Stimulated activated CD8-positive, alpha-beta memory T cell treated with anti-CD3 and anti-CD28 coated beads, Interleukin-7, amount 100 ng/mL, for 1 hour (primary cell): Measurements from ENCODE around the gene TUBA1C.

Source experiments
- DNase-seq, 2 donors: peaks; one replicate each; pipeline ENCODE4 v3.0.0-alpha.2; 2020; ENCODE audit warnings: low read depth in 2 of 2

The TUBA1C gene

DNA sequence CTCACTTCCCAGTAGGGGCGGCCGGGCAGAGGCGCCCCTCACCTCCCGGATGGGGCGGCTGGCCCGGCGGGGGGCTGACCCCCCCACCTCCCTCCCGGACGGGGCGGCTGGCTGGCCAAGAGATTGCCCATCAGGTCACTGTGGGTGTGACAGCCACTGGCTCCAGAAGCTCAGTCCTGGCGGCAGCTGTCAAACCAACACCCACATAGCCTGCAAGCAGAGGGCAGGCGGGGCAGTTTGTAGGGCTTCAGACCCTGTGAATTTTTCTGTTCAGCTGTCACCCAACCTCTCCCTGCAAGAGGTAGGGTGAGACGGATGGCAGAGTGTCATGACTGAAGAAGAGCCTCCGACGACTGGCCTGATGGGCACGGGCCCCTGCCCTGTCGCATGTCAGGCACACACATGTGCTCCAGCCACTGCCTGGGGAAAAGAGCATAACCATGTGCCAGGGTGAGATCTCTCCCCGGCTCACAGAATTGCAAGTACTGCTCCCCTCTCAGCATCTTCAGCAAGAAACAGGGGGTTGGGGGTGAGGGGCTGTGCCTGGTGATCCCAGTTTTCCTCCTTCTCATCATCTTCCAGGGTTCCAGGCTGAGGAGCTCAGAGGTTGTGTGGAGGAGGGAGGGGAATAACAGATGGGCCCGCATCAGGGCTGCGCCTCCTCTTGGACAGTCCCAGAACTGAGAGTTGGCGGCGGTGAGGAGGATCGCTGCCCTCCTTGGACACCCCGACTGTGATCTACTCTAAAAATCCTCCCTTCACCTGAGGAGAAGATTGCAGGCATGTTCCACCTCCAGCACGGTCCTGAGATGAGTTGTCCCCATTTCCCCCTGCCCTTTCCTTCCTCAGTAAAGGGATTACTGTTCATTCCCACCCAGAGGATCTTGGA is 18.9 kb downstream of the TUBA1C start:
- no peak for DNase-seq

DNA sequence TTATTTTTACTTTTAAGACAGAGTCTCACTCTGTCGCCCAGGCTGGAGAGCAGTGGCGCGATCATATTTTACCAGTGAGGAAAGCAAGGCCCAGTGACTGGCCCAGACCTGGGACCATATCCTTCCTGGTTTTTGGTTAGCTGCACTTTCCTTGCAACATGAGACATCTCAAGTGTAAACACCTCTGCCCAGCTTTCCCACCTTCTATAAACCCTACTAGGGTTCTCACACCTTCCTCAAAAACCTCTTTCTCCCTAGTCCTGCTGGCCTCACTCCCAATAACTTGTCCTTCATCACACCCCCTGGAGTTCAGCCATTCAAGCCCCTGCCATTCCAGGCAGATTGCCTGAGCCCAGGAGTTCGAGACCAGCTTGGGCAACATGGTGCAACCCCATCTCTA is 19.8 kb downstream of the TUBA1C start:
- no peak for DNase-seq

DNA sequence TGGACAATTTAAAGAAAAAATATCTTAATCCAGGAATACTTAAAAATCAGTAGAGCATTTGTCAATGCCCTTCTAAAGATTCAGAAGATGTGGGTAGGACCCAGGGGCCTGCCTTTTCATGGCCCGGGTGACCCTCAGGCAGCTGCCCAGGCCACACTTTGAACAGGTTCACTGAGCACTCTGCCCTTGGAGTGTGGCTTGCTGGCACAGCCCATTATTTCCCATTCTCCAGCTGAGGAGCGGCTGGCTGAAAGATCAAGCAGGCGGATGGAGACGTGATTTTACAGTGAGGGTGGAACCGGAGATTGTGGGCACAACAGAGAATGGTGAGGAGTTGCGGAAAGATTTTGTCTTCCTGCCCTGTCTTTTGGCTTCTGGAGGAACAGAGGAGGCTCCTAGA is 23.0 kb downstream of the TUBA1C start:
- DNase-seq, result no peak

DNA sequence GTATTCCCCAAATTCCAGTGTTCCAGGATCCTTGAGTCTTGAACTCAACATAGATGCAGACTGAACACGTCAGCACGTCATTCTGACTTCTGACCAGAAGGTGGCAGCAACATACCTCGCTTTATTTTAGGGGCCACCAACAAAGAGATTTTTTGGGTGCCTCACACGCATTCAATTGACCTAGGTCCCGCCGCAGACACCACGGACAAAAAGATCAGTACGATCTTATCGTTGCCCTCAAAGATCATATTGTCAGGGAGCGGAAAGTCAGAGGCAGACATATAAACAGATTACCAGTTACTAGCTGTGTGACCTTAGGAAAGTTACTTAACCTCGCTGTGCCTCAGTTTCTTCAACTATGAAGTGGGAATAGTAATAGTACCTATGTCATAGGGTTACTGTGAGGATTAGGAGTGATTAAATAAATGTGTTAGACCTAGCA is 23.6 kb downstream of the TUBA1C start:
- DNase-seq, result peak; percentile 40 to 53

DNA sequence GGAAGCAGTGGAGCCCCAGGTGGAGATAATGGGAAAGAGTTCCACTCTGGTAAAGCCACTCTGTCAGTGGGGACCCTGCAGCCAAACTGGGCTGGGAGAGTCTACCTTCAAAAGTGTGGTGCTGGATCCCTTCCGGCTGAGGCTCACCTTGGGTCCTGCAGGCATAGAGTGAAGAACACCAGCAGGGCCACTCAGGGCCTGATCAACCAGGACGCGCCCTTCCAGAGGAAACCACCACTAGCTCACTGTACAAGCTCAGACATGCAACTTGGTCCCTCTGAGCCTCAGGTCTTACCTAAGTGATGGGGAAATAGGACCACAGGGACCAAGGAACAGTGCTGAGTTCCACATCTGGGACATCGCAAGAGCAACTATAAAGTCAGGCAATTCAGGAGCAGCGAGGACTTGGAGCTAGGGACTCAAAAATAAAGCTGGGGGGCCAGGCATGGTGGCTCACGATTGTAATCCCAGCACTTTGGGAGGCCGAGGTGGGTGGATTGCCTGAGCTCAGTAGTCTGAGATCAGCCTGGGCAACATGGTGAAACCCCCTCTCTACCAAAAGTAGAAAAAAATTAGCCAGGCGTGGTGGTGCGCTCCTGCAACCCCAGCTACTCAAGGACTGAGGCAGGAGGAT is 24.2 kb downstream of the TUBA1C start:
- DNase-seq, result no peak

DNA sequence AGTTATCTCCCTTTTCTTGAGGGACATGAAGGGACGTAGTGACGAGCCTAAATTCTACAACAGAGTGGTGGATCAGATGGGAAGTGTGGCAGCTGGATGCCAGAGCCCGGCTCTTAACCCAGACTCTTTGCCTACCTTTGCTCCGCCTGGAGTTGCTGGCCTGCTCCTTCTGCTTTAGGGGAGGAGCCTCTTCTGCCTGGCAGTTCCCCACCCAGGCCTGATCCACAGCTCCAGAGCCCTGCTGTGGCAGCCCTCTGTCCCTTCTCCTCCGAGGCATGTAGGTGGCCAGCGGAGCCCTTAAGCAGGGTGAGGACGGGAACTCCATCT is 27.8 kb downstream of the TUBA1C start:
- DNase-seq, result no peak

DNA sequence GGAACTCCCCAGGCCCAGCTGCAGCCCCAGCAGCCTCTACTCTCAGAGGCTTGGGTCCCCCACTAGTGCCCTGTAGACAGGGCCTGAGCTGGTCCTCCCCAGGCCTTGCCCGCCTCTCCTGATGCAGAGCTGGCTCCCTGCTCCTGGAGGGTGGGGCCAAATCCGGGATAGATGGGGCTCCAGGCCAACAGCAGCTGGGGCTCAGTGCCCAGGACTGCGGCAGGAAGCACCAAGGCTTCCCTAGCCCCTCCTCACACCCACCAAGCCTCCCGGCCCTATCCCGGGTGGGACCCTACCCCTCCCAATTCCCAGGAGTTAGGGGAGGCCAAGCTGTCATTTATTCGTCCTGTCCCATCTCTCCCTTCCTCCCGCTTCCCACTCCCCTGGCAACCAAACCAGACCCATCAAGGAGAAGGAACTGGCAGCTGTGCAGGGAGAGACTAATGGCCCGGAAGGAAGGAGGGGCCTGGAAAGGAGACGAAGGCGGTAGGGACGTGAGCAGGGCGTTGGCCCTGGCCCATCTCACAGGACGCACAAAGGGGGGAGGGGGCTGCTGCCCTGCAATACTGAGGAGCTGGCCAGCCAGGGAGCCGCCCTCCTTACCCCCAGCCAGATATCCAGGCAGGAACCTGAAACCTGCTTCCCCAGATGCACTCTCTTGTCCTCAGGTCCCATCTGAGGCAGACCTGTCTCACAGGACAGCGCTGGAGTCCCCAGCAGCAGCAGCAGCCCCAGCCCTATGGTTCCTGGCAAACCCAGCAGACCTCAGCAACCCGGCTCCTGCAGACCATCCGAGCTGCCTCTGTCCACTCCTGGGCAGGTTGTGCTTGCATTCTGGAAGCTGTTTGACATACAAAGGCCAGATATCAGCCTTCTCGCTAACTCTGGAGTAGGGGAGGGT is 28.4 kb downstream of the TUBA1C start:
- no peak for DNase-seq

DNA sequence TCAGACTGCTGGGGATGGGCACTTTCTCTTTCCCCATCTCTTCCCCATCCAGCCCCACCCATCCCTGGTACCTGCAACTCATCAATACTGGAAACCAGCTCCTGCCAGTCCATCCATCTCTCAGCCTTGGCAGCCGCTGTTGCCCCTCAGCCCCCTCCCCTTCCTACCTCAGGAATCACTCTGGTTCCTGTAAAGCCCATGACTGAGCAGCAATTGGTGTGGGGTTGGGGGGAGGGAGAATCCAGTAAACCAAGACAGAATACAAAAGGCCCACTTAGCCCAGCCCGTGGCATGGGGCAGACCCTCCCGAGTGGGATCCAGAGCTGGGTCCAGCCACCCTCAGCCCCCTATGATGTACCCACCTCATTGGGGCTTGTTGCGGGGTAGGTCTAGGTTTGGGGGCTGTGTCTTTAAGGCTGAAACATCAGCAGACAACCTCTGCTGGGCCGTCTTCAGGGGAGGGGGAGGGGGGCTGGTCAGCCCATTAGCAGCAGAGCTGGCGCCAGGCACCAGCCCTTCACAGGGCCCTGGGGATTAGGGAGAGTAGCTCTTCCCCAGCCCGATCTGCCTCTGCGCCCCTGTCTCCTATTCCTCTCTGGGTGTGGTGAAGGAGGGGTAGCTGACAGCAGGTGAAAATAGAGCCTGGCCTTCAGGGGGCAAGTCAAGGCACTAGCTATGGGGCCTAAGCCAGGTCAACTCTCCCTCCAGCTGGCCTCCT is 29.4 kb downstream of the TUBA1C start:
- no peak for DNase-seq

DNA sequence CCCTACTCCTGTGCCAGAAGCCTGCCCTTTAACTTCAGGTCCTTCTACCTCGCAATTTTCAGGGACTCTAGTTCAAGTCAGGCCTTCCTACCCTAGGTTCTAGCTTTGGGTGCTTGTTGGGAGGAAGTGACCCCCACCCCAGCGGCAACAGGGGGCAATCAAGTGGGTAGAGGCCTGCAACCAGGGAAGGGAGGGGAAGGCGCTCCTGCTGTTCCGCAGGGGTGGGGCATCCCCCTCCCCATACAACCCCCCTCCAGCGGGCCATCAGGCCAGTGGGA is 29.9 kb downstream of the TUBA1C start:
- DNase-seq, result no peak

DNA sequence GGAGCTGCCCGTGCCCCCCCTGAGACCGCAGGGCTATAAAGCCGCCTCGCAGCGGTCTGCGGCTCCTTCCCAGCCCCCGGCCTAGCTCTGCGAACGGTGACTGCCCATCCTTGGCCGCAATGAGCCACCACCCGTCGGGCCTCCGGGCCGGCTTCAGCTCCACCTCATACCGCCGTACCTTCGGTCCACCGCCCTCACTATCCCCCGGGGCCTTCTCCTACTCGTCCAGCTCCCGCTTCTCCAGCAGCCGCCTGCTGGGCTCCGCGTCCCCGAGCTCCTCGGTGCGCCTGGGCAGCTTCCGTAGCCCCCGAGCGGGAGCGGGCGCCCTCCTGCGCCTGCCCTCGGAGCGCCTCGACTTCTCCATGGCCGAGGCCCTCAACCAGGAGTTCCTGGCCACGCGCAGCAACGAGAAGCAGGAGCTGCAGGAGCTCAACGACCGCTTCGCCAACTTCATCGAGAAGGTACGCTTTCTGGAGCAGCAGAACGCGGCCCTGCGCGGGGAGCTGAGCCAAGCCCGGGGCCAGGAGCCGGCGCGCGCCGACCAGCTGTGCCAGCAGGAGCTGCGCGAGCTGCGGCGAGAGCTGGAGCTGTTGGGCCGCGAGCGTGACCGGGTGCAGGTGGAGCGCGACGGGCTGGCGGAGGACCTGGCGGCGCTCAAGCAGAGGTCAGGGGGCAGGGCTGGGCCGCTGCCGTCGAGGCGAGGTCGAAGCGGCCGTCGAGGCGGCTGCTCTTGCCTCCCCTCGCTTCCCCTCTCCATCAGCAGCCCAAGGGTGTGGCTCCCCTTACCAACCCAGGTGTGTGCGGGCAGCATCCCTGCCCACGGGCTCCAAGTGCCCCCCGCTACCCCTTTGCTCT is 30.4 kb downstream of the TUBA1C start, which contains the start of gene PRPH:
PRPH (plus strand) TSS at position 66 of the 855 bp plus-strand sequence; CDS start at position 120, 54 bp downstream.
- no peak for DNase-seq

DNA sequence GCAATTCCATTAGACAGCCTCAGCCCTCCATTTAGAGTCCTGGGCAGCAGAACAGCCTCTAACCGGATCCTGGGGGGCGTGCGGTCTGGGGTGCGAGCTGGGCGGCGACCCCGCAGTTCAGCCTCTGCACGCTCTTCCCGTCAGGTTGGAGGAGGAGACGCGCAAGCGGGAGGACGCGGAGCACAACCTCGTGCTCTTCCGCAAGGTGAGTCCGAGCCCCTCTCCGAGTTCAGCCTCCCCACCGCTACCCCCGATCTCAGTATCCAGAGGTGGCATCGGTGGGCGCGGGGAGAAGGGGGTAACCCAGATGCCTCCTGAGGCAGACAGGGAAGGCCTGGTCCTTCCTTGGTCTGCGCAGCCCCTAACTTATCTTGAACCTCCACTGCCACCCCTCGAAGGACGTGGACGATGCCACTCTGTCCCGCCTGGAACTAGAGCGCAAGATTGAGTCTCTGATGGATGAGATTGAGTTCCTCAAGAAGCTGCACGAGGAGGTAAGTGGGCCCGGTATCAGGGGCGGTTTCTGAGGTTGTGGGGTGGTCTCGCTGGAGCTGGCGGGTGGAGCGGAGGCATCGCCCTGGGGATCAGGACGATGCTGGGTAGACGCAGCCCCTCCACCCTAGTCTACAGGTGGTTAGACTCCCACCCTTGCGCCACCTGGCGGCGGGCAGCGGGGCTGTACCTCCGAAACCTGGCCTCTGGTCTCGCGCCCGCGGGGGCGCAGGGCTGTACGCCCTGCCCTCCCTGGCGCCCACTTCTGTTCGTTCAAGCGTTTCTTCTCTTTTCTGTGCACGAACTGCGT is 31.4 kb downstream of the TUBA1C start:
- peak; percentile 30 to 36 for DNase-seq

DNA sequence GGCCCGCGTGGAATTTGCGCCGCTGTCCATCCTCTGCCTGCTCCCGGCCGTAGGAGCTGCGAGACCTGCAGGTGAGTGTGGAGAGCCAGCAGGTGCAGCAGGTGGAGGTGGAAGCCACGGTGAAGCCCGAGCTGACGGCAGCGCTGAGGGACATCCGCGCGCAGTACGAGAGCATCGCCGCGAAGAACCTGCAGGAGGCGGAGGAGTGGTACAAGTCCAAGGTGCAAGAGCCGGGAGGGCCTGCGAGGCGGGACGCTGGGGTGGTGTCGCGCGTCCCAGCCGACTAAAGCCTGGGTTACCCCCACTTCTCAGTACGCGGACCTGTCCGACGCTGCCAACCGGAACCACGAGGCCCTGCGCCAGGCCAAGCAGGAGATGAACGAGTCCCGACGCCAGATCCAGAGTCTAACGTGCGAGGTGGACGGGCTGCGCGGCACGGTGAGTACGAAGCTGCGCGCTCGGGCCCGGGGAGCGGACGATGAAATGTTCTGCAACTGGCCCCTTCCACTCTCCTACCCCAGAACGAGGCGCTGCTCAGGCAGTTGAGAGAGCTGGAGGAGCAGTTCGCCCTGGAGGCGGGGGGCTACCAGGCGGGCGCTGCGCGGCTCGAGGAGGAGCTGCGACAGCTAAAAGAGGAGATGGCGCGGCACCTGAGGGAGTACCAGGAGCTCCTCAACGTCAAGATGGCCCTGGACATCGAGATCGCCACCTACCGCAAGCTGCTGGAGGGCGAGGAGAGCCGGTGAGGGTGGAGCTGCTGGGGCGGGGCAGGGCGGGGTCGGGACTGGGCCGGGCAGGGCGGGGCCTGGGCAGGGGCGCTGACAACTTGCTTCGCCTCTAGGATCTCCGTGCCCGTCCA is 32.2 kb downstream of the TUBA1C start:
- DNase-seq, result no peak

DNA sequence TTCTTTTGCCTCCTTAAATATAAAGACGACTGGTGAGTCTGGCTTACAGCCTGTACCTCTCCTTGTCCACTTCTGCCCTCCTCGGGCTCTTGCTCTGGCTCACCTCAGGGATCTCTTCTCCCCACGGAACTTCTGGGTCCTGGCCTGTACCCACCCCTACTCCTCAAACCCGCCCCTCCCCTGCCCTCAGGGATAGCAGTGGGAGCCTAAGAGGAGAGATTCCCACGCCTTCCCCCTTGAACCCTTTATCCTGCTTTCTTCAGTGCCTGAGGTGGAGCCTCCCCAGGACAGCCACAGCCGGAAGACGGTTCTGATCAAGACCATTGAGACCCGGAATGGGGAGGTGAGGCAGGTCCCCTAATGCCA is 32.8 kb downstream of the TUBA1C start:
- no peak for DNase-seq

DNA sequence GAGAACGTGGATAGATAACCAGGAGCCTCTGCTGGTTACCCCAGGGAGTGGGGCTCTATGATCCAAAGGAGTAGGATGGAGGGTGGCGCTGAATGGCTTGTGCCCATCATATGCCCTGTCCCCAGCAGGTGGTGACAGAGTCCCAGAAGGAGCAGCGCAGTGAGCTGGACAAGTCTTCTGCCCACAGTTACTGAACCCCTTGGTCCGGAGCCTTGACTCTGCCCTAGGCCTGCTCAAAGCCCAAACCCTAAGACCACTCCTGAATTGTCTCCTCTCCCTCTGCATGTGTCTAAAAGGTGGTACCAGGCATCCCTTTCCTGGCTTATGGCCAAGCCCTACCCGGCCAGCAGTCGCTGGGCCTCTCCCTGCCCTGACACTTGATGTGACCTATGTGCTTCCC is 33.3 kb downstream of the TUBA1C start:
- DNase-seq, result no peak

DNA sequence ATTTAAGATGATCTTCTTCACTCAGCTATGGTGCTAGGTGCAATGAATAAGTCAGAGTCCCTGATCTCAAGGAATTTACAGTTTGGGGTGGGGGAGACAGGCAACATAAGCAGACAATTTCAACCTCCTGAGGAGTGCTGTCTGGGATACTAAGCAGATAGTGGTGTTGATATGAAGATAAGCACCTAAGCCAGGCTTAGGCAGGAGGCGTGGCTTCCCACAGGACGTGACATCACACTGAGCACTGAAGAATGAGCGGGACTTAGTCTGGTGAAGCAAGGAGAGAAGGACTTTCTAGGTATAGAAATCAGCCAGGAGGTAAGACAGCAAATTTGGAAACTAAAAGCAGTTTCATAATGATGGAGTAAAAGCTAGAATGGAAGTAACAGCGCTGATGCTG is 36.9 kb downstream of the TUBA1C start:
- no peak for DNase-seq

DNA sequence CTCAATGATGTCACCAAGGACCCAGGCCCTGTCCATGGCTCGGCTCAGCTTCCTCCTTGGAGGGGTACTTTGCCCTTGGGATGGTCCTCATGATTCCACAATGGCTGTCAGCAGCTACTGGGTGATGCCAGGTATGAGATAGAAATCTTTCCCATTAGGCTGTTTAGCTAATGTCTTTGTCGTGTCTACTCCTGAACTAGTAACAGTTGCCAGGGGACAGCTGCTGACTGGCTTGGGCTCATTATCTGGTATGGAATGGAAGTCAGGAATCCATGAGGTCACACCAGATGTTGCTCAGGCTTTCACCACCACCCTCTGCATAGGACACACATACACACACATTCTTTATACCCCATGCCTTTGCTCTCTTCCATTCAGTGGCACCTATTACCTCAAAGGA is 39.3 kb downstream of the TUBA1C start:
- DNase-seq, result no peak

DNA sequence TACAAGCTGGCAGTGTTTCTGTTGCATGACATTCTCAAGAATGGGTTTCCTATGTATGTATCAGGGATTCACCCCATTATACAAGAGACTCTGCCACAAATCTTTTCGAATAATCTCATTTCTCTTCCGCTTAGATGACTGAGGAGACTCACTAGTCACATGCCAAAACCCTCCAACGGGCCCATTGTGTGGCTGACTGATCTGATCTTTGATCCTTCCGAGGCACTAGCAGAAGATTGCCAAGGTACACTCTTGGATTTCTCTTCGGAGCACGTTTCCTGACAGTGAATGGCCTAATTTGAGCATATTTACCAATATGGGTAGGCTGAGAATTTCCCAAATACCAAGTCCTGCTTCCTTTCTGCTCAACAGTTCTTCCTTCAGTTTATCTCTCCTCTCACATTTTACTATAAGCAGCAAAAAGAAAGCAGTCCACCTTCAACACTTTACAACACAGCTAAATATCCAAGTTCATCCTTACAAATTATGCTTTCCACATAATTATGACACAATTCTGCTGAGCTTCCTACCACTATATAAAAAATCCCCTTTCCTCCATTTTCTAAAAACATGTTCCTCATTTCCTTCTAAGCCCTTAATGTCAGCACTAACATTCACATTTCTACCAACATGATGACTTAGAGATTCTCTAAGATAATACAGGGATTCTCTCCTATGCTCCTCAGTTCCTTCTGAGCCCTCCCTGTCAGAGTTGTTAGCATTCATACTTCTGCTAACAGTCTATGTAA is 41.1 kb downstream of the TUBA1C start:
- no peak for DNase-seq

DNA sequence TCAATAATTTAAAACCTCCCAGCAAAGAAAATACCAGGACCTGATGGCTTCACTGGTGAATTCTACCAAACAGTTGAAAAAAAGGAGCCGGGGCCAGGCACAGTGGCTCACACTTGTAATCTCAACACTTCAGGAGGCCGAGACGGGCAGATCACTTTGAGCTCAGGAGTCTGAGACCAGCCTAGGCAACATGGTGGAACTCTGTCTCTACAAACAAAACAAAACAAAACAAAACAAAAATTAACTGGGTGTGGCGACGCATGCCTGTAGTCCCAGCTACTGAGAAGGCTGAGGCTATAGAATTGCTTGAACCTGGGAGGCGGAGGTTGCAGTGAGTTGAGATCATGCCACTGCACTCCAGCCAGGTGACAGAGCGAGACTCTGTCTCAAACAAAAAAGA is 44.5 kb downstream of the TUBA1C start:
- DNase-seq, result no peak
